ENCODE measurements around the gene CTRL.

The CTRL gene

GRCh38 chr16:67928561-67929364 is 2.9 kb downstream of the CTRL start:
- POLR2A ChIA-PET = interaction anchor here (1.2 kb wide), 1 partner anchor 45 kb away, joined by 3 read pairs; no protein-coding TSS in a partner anchor
- TF ChIP-seq ZNF501 (tag by site-specific recombination; IDR thresholded peaks at IDR 0.05) = 0 out of 2 replicates have a peak, but pooled peaks have one; percentile 36
- TF ChIP-seq, protein P1, sequence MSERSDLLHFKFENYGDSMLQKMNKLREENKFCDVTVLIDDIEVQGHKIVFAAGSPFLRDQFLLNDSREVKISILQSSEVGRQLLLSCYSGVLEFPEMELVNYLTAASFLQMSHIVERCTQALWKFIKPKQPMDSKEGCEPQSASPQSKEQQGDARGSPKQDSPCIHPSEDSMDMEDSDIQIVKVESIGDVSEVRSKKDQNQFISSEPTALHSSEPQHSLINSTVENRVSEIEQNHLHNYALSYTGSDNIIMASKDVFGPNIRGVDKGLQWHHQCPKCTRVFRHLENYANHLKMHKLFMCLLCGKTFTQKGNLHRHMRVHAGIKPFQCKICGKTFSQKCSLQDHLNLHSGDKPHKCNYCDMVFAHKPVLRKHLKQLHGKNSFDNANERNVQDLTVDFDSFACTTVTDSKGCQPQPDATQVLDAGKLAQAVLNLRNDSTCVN (tag by site-specific recombination; optimal IDR thresholded peaks at IDR 0.05) = peak; percentile 43
- TF ChIP-seq ZNF335 (tag by site-specific recombination; conservative IDR thresholded peaks at IDR 0.05) = no peak
- 0 out of 2 replicates have a peak, but pooled peaks have one; percentile 43 for TF ChIP-seq YY2 (tag by site-specific recombination; IDR thresholded peaks at IDR 0.05)
- TF ChIP-seq, protein P2, sequence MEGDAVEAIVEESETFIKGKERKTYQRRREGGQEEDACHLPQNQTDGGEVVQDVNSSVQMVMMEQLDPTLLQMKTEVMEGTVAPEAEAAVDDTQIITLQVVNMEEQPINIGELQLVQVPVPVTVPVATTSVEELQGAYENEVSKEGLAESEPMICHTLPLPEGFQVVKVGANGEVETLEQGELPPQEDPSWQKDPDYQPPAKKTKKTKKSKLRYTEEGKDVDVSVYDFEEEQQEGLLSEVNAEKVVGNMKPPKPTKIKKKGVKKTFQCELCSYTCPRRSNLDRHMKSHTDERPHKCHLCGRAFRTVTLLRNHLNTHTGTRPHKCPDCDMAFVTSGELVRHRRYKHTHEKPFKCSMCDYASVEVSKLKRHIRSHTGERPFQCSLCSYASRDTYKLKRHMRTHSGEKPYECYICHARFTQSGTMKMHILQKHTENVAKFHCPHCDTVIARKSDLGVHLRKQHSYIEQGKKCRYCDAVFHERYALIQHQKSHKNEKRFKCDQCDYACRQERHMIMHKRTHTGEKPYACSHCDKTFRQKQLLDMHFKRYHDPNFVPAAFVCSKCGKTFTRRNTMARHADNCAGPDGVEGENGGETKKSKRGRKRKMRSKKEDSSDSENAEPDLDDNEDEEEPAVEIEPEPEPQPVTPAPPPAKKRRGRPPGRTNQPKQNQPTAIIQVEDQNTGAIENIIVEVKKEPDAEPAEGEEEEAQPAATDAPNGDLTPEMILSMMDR (tag by site-specific recombination; IDR thresholded peaks at IDR 0.05) = peak; percentile 92
- peak; percentile 100 for TF ChIP-seq ZNF2 (tag by site-specific recombination; IDR thresholded peaks at IDR 0.05)
- no peak for TF ChIP-seq ZNF423 (tag by site-specific recombination; IDR thresholded peaks at IDR 0.05)
- TF ChIP-seq KLF8 (tag by site-specific recombination; IDR thresholded peaks at IDR 0.05) = peak; percentile 37; the same call in 1 of the 2 replicates
- TF ChIP-seq, protein P3, sequence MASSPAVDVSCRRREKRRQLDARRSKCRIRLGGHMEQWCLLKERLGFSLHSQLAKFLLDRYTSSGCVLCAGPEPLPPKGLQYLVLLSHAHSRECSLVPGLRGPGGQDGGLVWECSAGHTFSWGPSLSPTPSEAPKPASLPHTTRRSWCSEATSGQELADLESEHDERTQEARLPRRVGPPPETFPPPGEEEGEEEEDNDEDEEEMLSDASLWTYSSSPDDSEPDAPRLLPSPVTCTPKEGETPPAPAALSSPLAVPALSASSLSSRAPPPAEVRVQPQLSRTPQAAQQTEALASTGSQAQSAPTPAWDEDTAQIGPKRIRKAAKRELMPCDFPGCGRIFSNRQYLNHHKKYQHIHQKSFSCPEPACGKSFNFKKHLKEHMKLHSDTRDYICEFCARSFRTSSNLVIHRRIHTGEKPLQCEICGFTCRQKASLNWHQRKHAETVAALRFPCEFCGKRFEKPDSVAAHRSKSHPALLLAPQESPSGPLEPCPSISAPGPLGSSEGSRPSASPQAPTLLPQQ (tag by site-specific recombination; IDR thresholded peaks at IDR 0.05) = peak; percentile 36; the same call in 1 of the 2 replicates
- peak; percentile 70 for TF ChIP-seq KLF9 (tag by site-specific recombination; IDR thresholded peaks at IDR 0.05; ENCODE audit: low read depth)
- peak; percentile 96 for TF ChIP-seq ZNF18 (tag by site-specific recombination; IDR thresholded peaks at IDR 0.05)
- no peak for TF ChIP-seq ATF2 (tag by site-specific recombination; IDR thresholded peaks at IDR 0.05; ENCODE audit: low read depth)
- peak; percentile 79 for TF ChIP-seq SCRT1 (tag by site-specific recombination; IDR thresholded peaks at IDR 0.05; ENCODE audit: borderline replicate concordance)
- TF ChIP-seq KLF1 (tag by site-specific recombination; IDR thresholded peaks at IDR 0.05) = peak; percentile 53; the same call in 1 of the 2 replicates
- 0 out of 2 replicates have a peak, but pooled peaks have one; percentile 30 for TF ChIP-seq KLF16 (tag by site-specific recombination; IDR thresholded peaks at IDR 0.05)
- TF ChIP-seq ZBTB8A (tag by site-specific recombination; IDR thresholded peaks at IDR 0.05) = no peak
- TF ChIP-seq ZSCAN30 (tag by site-specific recombination; IDR thresholded peaks at IDR 0.05) = 0 out of 2 replicates have a peak, but pooled peaks have one; percentile 38
- TF ChIP-seq ZNF561 (tag by site-specific recombination; IDR thresholded peaks at IDR 0.05; ENCODE audit: borderline replicate concordance) = 0 out of 2 replicates have a peak, but pooled peaks have one; percentile 34
- TF ChIP-seq SCRT2 (tag by site-specific recombination; IDR thresholded peaks at IDR 0.05) = peak; percentile 94
- TF ChIP-seq, protein P4, sequence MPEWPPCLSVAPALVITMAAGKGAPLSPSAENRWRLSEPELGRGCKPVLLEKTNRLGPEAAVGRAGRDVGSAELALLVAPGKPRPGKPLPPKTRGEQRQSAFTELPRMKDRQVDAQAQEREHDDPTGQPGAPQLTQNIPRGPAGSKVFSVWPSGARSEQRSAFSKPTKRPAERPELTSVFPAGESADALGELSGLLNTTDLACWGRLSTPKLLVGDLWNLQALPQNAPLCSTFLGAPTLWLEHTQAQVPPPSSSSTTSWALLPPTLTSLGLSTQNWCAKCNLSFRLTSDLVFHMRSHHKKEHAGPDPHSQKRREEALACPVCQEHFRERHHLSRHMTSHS (tag by site-specific recombination; IDR thresholded peaks at IDR 0.05) = no peak
- TF ChIP-seq ZNF654 (tag by site-specific recombination; IDR thresholded peaks at IDR 0.05; ENCODE audit: low read depth) = peak; percentile 70
- no peak for TF ChIP-seq RBAK (tag by site-specific recombination; IDR thresholded peaks at IDR 0.05)
- TF ChIP-seq ZNF391 (tag by site-specific recombination; IDR thresholded peaks at IDR 0.05; ENCODE audit: borderline replicate concordance, low read depth) = 0 out of 2 replicates have a peak, but pooled peaks have one; percentile 62
- 0 out of 2 replicates have a peak, but pooled peaks have one; percentile 13 for TF ChIP-seq ZBTB17 (tag by site-specific recombination; IDR thresholded peaks at IDR 0.05)
- peak; percentile 46; the same call in 1 of the 2 replicates for TF ChIP-seq ZEB2 (tag by site-specific recombination; IDR thresholded peaks at IDR 0.05)
- TF ChIP-seq ZSCAN4 (tag by site-specific recombination; IDR thresholded peaks at IDR 0.05) = peak; percentile 26; the same call in 1 of the 2 replicates
- peaks cover 0 to 54% of the 10 kb centered on the region in 2 experiments; a peak in 2 of 3 replicates for H3K36me3 ChIP-seq (ENCODE audit: control insufficient read depth in 2 of 2, insufficient read depth in 1 of 2, low read length in 2 of 2)

More at GRCh38 chr16:67928561-67929364, 2.9 kb downstream of the CTRL start:
- no peaks in the 10 kb centered on the region for H3K9me3 ChIP-seq (ENCODE audit: control insufficient read depth, insufficient read depth, low read depth, low read length)
- peaks cover 10% of the 10 kb centered on the region; the same call in 1 of the 2 replicates for H3K4me1 ChIP-seq (ENCODE audit: control insufficient read depth, insufficient read depth, low read length)
- CTCF ChIA-PET = interaction anchor here (0.6 to 4.9 kb wide), 18 partner anchors 12 to 408 kb away, joined by 3 to 62 read pairs (median 3); partner anchors contain the start of genes NRN1L and PSKH1
- no peak overlapping the region for H3K27ac ChIP-seq (ENCODE audit: extremely low read depth, low read depth, low read length)
- no peak overlapping the region for H3K4me3 ChIP-seq (ENCODE audit: low read depth, low read length)

Data from HEK293 (cell line).